GM23338 (cell line): ENCODE data around the gene PTPRZ1.

Experiments
- CREB1 ChIP-seq: fragments of 250-450 bp; sonication (Bioruptor Pico); IDR thresholded peaks from 2 replicates; pipeline ENCODE4 v1.5.0; 2020; ENCODE audit warnings: low read depth, mild to moderate bottlenecking, moderate library complexity
- CTCF ChIP-seq, 2 experiments: fragments of 200-600 bp in 1 of 2; sonication (generic) in 1 of 2; conservative IDR thresholded peaks; 2 replicates each; pipeline versions ENCODE4 v1.5.1 to v1.6.1; 2016 to 2017; ENCODE audit warnings: antibody characterized with exemption in 2 of 2, low read depth in 2 of 2, mild to moderate bottlenecking in 2 of 2, moderate library complexity in 1 of 2
- EZH2 ChIP-seq: fragments of 200-600 bp; sonication (generic); IDR thresholded peaks from one replicate; pipeline ENCODE4 v1.8.0; 2017; ENCODE audit warnings: antibody characterized with exemption, mild to moderate bottlenecking, low read depth; ENCODE audit not compliant: unreplicated experiment
- EZH2phosphoT487 ChIP-seq: fragments of 200-600 bp; sonication (generic); IDR thresholded peaks from one replicate; pipeline ENCODE4 v1.8.1; 2018; ENCODE audit warnings: antibody characterized with exemption; ENCODE audit not compliant: unreplicated experiment
- JUNB ChIP-seq: IDR thresholded peaks from one replicate; pipeline ENCODE4 v1.6.1; 2016; ENCODE audit warnings: antibody characterized with exemption; ENCODE audit not compliant: unreplicated experiment
- NANOG ChIP-seq: IDR thresholded peaks from 2 replicates; pipeline ENCODE4 v1.6.1; 2016; ENCODE audit warnings: antibody characterized with exemption, borderline replicate concordance
- POLR2AphosphoS5 ChIP-seq: IDR thresholded peaks from 2 replicates; pipeline ENCODE4 v1.6.1; 2016; ENCODE audit warnings: antibody characterized with exemption, low read depth
- REST ChIP-seq: IDR thresholded peaks from one replicate; pipeline ENCODE4 v1.6.1; 2018; ENCODE audit warnings: antibody characterized with exemption; ENCODE audit not compliant: unreplicated experiment
- STAT1 ChIP-seq: IDR thresholded peaks from one replicate; pipeline ENCODE4 v1.6.1; 2016; ENCODE audit warnings: antibody characterized with exemption; ENCODE audit not compliant: unreplicated experiment

DNA sequence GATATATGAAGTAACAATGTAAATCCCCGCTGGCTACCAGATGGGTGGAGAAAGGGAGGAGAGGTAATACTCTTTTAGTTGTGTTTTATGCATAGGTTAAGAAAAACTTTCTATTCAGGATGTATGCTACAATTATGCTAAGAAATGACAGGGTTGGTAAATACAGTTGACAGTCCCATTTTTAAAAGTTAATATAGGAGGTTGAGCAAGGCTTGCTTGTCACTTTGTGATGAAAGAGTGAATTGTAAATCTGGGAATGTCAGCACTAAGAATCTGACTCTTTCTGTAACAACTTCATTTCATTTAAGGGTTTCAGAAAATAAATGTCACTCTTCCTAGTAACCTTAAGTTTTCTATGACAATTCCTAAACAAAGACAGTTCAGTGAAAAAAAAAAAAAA, 59.8 kb downstream of the PTPRZ1 start:
- TF ChIP-seq POLR2AphosphoS5 (no peak), CTCF (conservative IDR thresholded peaks at IDR 0.05; ENCODE audit: low read depth in 2 of 2) (no peak), CREB1 (CRISPR knock-in tag) (no peak), STAT1 (no peak), EZH2 (no peak), REST (no peak), EZH2phosphoT487 (no peak), NANOG (no peak), JUNB (no peak)
